HEK293T (cell line): ENCODE measurements around the gene ELOVL6.

Experiments
- LEF1 ChIP-seq: fragments of 450-650 bp; IDR thresholded peaks from 2 replicates; pipeline ENCODE4 v1.6.1; 2017; ENCODE audit warnings: mild to moderate bottlenecking, borderline replicate concordance
- NFRKB ChIP-seq: fragments of 450-650 bp; IDR thresholded peaks from 2 replicates; pipeline ENCODE4 v1.6.1; 2016; ENCODE audit warnings: mild to moderate bottlenecking, moderate library complexity
- SP1 ChIP-seq: fragments of 450-650 bp; IDR thresholded peaks from 2 replicates; pipeline ENCODE4 v1.6.1; 2017
- SUZ12 ChIP-seq: fragments of 450-650 bp; IDR thresholded peaks from 2 replicates; pipeline ENCODE4 v1.6.1; 2016; ENCODE audit warnings: mild to moderate bottlenecking

GRCh38 chr4:110198435-110199416, at the start of gene ELOVL6:
- TF ChIP-seq SP1 (no peak), NFRKB (no peak), LEF1 (no peak), SUZ12 (no peak)
